ENCODE results near the gene ABCF2.

GRCh38 chr7:151264615-151265014, 37.6 kb upstream of the ABCF2 start:
- TF ChIP-seq CTCF (conservative IDR thresholded peaks at IDR 0.05; ENCODE audit: low read depth, low read length) (no peak), EZH2phosphoT487 (IDR thresholded peaks at IDR 0.05; ENCODE audit: borderline replicate concordance, low read length) (no peak), EZH2 (IDR thresholded peaks at IDR 0.05; ENCODE audit: low read length, unreplicated experiment) (no peak)

Measured in PC-3 (cell line).